ENCODE measurements around the gene RELCH.
A peak's percentile ranks its signal among the peaks of the same experiment; 100 is the strongest.

RELCH gene

GRCh38 chr18:62277045-62277444, 90.0 kb downstream of the RELCH start:
- no peak for DNase-seq

- DNase-seq, result no peak
Observed at GRCh38 chr18:62279561-62279960, 92.5 kb downstream of the RELCH start.

- DNase-seq, result no peak
Observed at GRCh38 chr18:62280058-62280457, 93.0 kb downstream of the RELCH start.

- no peak for DNase-seq
Observed at GRCh38 chr18:62280786-62281185, 93.7 kb downstream of the RELCH start.

GRCh38 chr18:62281684-62282083, 94.6 kb downstream of the RELCH start:
- no peak for DNase-seq

- no peak for DNase-seq
Observed at GRCh38 chr18:62282188-62282629, 95.2 kb downstream of the RELCH start.

- DNase-seq, result no peak
Observed at GRCh38 chr18:62284637-62285036, 97.6 kb downstream of the RELCH start.

GRCh38 chr18:62285281-62285680, 98.2 kb downstream of the RELCH start:
- DNase-seq, result no peak

GRCh38 chr18:62287781-62288664, 101.0 kb downstream of the RELCH start:
- DNase-seq, result no peak

- no peak for DNase-seq
Observed at GRCh38 chr18:62288665-62289008, 101.6 kb downstream of the RELCH start.

- no peak for DNase-seq
Observed at GRCh38 chr18:62289047-62289446, 102.0 kb downstream of the RELCH start.

- DNase-seq, result no peak
Observed at GRCh38 chr18:62294073-62294472, 107.0 kb downstream of the RELCH start.

GRCh38 chr18:62300359-62300963, 113.4 kb downstream of the RELCH start:
- no peak for DNase-seq

- DNase-seq, result no peak
Observed at GRCh38 chr18:62301322-62301721, 114.3 kb downstream of the RELCH start.

- DNase-seq, result no peak
Observed at GRCh38 chr18:62312851-62313250, 125.8 kb downstream of the RELCH start.

GRCh38 chr18:62318228-62319180, 131.4 kb downstream of the RELCH start:
- no peak for DNase-seq

- DNase-seq, result no peak
Observed at GRCh38 chr18:62321201-62321600, 134.1 kb downstream of the RELCH start.

- no peak for DNase-seq
Observed at GRCh38 chr18:62323483-62324180, 136.6 kb downstream of the RELCH start.

- no peak for DNase-seq
Observed at GRCh38 chr18:62324181-62324828, 137.2 kb downstream of the RELCH start.

- peak; percentile 62 for DNase-seq
Observed at GRCh38 chr18:62324917-62325805, 138.1 kb downstream of the RELCH start, which contains the start of gene TNFRSF11A. Gene TNFRSF11A (plus strand): TSS chr18:62325310. CDS start chr18:62325353, 43 bp downstream.
